Kidney epithelial cell (primary cell): ENCODE measurements around the gene RETSAT. TPM values are rescaled to one million over a fixed set of nuclear protein-coding genes. Genes with fewer than 3 reads are reported as not detected.
"Not testable (repeated sequence)": the region's sequence is repeated elsewhere in the genome, so short reads cannot be mapped to it uniquely, and the experiment has no call there.

ENCODE experiments used
- DNase-seq: peaks from one replicate; pipeline ENCODE4 v3.0.0-alpha.2; 2010; ENCODE audit warnings: low read depth
- H3K27me3 ChIP-seq: 2 replicates; pipeline ENCODE4 v1.6.0; 2011; ENCODE audit warnings: low read length; ENCODE audit not compliant: control insufficient read depth, insufficient read depth
- H3K36me3 ChIP-seq: 2 replicates; pipeline ENCODE4 v1.5.1; 2011; ENCODE audit warnings: low read length; ENCODE audit not compliant: control insufficient read depth, insufficient read depth
- H3K4me3 ChIP-seq: 2 replicates; pipeline ENCODE4 v1.5.1; 2011; ENCODE audit warnings: low read depth, mild to moderate bottlenecking, control low read depth, low read length
- CTCF ChIP-seq: IDR thresholded peaks from 2 replicates; pipeline ENCODE4 v1.5.1; 2011; ENCODE audit warnings: mild to moderate bottlenecking, moderate library complexity, low read length, control low read depth, inconsistent platforms; ENCODE audit not compliant: insufficient read depth, poor library complexity, severe bottlenecking
- total RNA-seq: library from RNA; depleted of rRNA; stranded (reverse); fragments of >200 nt; gene quantifications from 2 replicates; pipeline ENCODE4 v1.2.3, GENCODE V29; 2015

RETSAT gene
- total RNA-seq, 1 donor from 2014 or later, result 29.6 TPM

GRCh38 chr2:85334928-85335327, 19.4 kb downstream of the RETSAT start:
- no peak for TF ChIP-seq CTCF
- no peak for DNase-seq
- Histone ChIP-seq H3K36me3 (no peaks in the 10 kb centered on the region), H3K27me3 (peaks cover 5% of the 10 kb centered on the region), H3K4me3 (no peak overlapping the region)

GRCh38 chr2:85333877-85334276, 20.5 kb downstream of the RETSAT start:
- not testable (repeated sequence) for DNase-seq, H3K4me3 ChIP-seq, H3K36me3 ChIP-seq, H3K27me3 ChIP-seq

GRCh38 chr2:85330839-85331636, 23.3 kb downstream of the RETSAT start:
- no peak for DNase-seq
- H3K4me3 ChIP-seq, result no peak overlapping the region
- no peak for TF ChIP-seq CTCF
- peaks cover 2% of the 10 kb centered on the region for H3K36me3 ChIP-seq
- no peaks in the 10 kb centered on the region for H3K27me3 ChIP-seq

- H3K36me3 ChIP-seq, H3K27me3 ChIP-seq, DNase-seq, H3K4me3 ChIP-seq: not testable (repeated sequence)
Observed at GRCh38 chr2:85329701-85330100, 24.6 kb downstream of the RETSAT start.

GRCh38 chr2:85329181-85329651, 25.1 kb downstream of the RETSAT start:
- DNase-seq, result no peak
- TF ChIP-seq CTCF, result no peak
- H3K36me3 ChIP-seq, result peaks cover 2% of the 10 kb centered on the region
- no peaks in the 10 kb centered on the region for H3K27me3 ChIP-seq
- H3K4me3 ChIP-seq, result no peak overlapping the region

GRCh38 chr2:85327822-85328617, 26.3 kb downstream of the RETSAT start, which contains the start of gene TGOLN2:
Gene TGOLN2 (minus strand): TSS chr2:85327989. CDS start chr2:85327962, 27 bp downstream.
- H3K4me3 ChIP-seq, result peak within 1 kb of the TSS; percentile 78
- TF ChIP-seq CTCF, result no peak
- H3K36me3 ChIP-seq, result peaks cover 3% of the 10 kb centered on the region
- peak; percentile 59 for DNase-seq
- H3K27me3 ChIP-seq, result no peaks in the 10 kb centered on the region
